Activated CD4-positive, alpha-beta memory T cell treated with anti-CD3 and anti-CD28 coated beads for 36 hours (primary cell): ENCODE measurements around the gene CPNE4. TPM values are rescaled to one million over a fixed set of nuclear protein-coding genes. Genes with fewer than 3 reads are reported as not detected.
A peak's percentile ranks its signal among the peaks of the same experiment; 100 is the strongest.

ENCODE experiments used
- CTCF ChIA-PET: fragments of 350-600 bp; sonication (Branson Sonifier 250); formaldehyde crosslinking; loops from one replicate; lab custom pipeline; 2021; ENCODE audit warnings: antibody characterized with exemption, inconsistent platforms; lab: Charles Lee
- POLR2A ChIA-PET: fragments of 350-600 bp; sonication (Branson Sonifier 250); formaldehyde crosslinking; loops from one replicate; lab custom pipeline; 2021; ENCODE audit warnings: antibody characterized with exemption; lab: Charles Lee
- DNase-seq: peaks from one replicate; pipeline ENCODE4 v3.0.0-alpha.2; 2020
- H3K27ac Mint-ChIP-seq: one replicate; pipeline ENCODE4 v1.8.0; 2021; ENCODE audit warnings: mixed read lengths
- H3K27me3 Mint-ChIP-seq: one replicate; pipeline ENCODE4 v1.8.0; 2021; ENCODE audit warnings: mixed read lengths
- H3K36me3 Mint-ChIP-seq: one replicate; pipeline ENCODE4 v1.8.0; 2021; ENCODE audit warnings: mixed read lengths
- H3K4me1 Mint-ChIP-seq: one replicate; pipeline ENCODE4 v1.8.0; 2021; ENCODE audit warnings: low read depth, mixed read lengths
- H3K4me3 Mint-ChIP-seq: one replicate; pipeline ENCODE4 v1.8.0; 2021; ENCODE audit warnings: mild to moderate bottlenecking, mixed read lengths
- H3K9me3 Mint-ChIP-seq: one replicate; pipeline ENCODE4 v1.8.0; 2021; ENCODE audit warnings: mixed read lengths
- intact Hi-C: fragments of 100-400 bp; cut with micrococcal nuclease; formaldehyde crosslinking; loops from one replicate; pipeline ENCODE4 v1.15.1; 2023
- total RNA-seq, 2 experiments: library from RNA; stranded (reverse); gene quantifications; one replicate each; pipeline ENCODE4 v1.2.3, GENCODE V29; 2021

CPNE4 gene
- total RNA-seq, 2 experiments from 2014 or later: not detected

DNA sequence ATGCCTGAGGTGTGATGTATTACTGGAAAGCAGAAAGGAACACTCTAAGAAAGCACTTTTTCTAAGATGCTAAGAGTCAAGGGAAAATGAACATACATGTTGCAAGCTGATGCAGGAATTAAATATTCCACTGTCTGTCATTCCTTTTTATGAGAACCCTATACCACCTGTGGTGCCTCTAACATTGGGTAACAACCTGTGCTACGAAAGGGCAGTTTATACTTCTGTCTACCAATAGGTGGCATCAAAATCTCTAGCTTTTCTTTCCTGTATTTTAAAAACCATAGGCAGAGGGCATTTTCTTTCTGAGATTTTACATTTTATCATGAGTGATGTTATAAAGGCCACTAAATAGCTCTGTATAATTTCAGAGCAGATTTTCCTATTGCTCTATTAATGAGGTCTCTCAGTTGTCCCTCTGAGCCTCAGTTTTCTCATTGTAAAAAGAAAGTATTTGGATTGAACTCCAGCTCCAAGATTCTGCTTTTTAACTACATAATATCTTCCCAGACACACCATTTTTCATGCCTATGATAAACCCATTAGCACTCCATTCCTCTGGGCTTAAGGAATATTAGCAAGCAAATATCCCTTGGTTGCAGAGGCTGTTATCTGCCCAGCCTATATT is 3.5 kb upstream of the CPNE4 start:
- no peaks in the 10 kb centered on the region for H3K36me3 Mint-ChIP-seq
- H3K27me3 Mint-ChIP-seq: peaks cover 47% of the 10 kb centered on the region
- H3K27ac Mint-ChIP-seq: no peak overlapping the region
- no peak overlapping the region for H3K4me3 Mint-ChIP-seq
- CTCF ChIA-PET: interaction anchor here (0.7 to 2.4 kb wide), 7 partner anchors 9 to 244 kb away, joined by 3 to 12 read pairs (median 4); no protein-coding TSS in a partner anchor
- no peak for DNase-seq
- H3K9me3 Mint-ChIP-seq: no peaks in the 10 kb centered on the region
- POLR2A ChIA-PET: no interaction called here
- intact Hi-C loops: loop anchor here (5.0 to 10.0 kb wide), 2 partner anchors 144 to 356 kb away; no protein-coding TSS in a partner anchor
- H3K4me1 Mint-ChIP-seq: peaks cover 10% of the 10 kb centered on the region

GRCh38 chr3:132037581-132037980 is 2.8 kb upstream of the CPNE4 start:
- ChIA-PET POLR2A (no interaction called here), CTCF (interaction anchor here (0.8 to 2.4 kb wide), 4 partner anchors 8 to 182 kb away, joined by 3 to 10 read pairs (median 3); no protein-coding TSS in a partner anchor)
- intact Hi-C loops: loop anchor here (5.0 to 10.0 kb wide), 2 partner anchors 145 to 357 kb away; no protein-coding TSS in a partner anchor
- no peaks in the 10 kb centered on the region for H3K9me3 Mint-ChIP-seq
- no peak for DNase-seq
- H3K36me3 Mint-ChIP-seq: no peaks in the 10 kb centered on the region
- no peak overlapping the region for H3K4me3 Mint-ChIP-seq
- H3K27me3 Mint-ChIP-seq: peaks cover 55% of the 10 kb centered on the region
- H3K27ac Mint-ChIP-seq: no peak overlapping the region
- peaks cover 10% of the 10 kb centered on the region for H3K4me1 Mint-ChIP-seq

DNA sequence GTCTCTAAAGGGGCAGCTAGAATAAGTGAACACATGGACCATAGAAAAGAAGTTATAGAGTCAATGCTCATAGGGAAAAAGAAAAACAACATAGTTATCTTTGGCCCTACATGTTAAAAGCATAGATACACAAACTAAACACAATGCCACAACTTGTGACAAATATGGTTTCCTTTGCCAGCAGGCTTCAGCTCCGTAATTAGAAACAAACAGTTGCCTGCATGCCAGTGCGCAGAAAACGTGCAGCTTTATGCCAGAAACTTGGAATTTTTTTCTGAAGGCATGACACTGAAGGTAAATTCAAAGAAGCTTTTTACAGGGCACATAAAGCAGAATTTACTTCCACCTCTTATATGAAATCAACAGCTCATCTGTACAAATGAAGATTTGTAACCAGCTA is 2.2 kb upstream of the CPNE4 start:
- H3K27ac Mint-ChIP-seq: no peak overlapping the region
- ChIA-PET POLR2A (no interaction called here), CTCF (interaction anchor here (0.8 to 1.3 kb wide), 2 partner anchors 143 to 182 kb away, joined by 3 read pairs; no protein-coding TSS in a partner anchor)
- peaks cover 59% of the 10 kb centered on the region for H3K27me3 Mint-ChIP-seq
- H3K9me3 Mint-ChIP-seq: no peaks in the 10 kb centered on the region
- intact Hi-C loops: loop anchor here (5.0 to 10.0 kb wide), 2 partner anchors 145 to 358 kb away; no protein-coding TSS in a partner anchor
- H3K4me1 Mint-ChIP-seq: peaks cover 10% of the 10 kb centered on the region
- no peak overlapping the region for H3K4me3 Mint-ChIP-seq
- H3K36me3 Mint-ChIP-seq: no peaks in the 10 kb centered on the region
- no peak for DNase-seq

- ChIA-PET POLR2A (no interaction called here), CTCF (no interaction called here)
- Mint-ChIP-seq H3K27me3 (peaks cover 68% of the 10 kb centered on the region), H3K27ac (no peak overlapping the region), H3K36me3 (no peaks in the 10 kb centered on the region), H3K4me3 (no peak overlapping the region), H3K9me3 (no peaks in the 10 kb centered on the region), H3K4me1 (peaks cover 10% of the 10 kb centered on the region)
- no peak for DNase-seq
- intact Hi-C loops: loop anchor here (10.0 kb wide), 1 partner anchor 361 kb away; no protein-coding TSS in a partner anchor
Measured at GRCh38 chr3:132034097-132034485, 723 bp downstream of the CPNE4 start.

DNA sequence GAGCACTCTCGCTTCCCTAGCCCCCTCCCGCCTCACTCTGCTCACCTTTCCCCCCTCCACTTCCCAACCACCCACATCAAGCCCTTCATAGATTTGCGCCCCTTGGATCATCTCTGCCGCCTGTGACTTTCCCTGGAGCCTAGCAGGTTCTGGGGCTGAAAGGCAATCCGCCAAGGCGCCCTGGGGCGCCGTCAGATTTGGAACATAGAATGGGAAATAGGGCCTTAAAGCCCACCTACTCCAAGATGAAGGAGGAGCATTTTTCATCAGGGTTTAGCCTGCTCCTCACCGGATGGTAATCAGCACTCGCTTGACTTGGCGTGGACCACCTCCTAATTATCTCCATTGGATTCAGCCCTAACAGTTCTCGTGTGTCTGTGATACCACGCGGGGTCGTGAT is 1.3 kb downstream of the CPNE4 start:
- Mint-ChIP-seq H3K4me1 (peaks cover 10% of the 10 kb centered on the region), H3K27me3 (peaks cover 69% of the 10 kb centered on the region), H3K36me3 (no peaks in the 10 kb centered on the region), H3K4me3 (no peak overlapping the region), H3K9me3 (no peaks in the 10 kb centered on the region), H3K27ac (no peak overlapping the region)
- intact Hi-C loops: loop anchor here (10.0 kb wide), 1 partner anchor 361 kb away; no protein-coding TSS in a partner anchor
- no peak for DNase-seq
- CTCF ChIA-PET: interaction anchor here (0.6 kb wide), 1 partner anchor 261 kb away, joined by 3 read pairs; no protein-coding TSS in a partner anchor
- POLR2A ChIA-PET: no interaction called here

- H3K4me3 Mint-ChIP-seq: no peak overlapping the region
- intact Hi-C loops: loop anchor here (10.0 kb wide), 1 partner anchor 362 kb away; no protein-coding TSS in a partner anchor
- no peak overlapping the region for H3K27ac Mint-ChIP-seq
- H3K9me3 Mint-ChIP-seq: no peaks in the 10 kb centered on the region
- peaks cover 67% of the 10 kb centered on the region for H3K27me3 Mint-ChIP-seq
- ChIA-PET CTCF (no interaction called here), POLR2A (no interaction called here)
- no peak for DNase-seq
- no peaks in the 10 kb centered on the region for H3K36me3 Mint-ChIP-seq
- peaks cover 10% of the 10 kb centered on the region for H3K4me1 Mint-ChIP-seq
Measured at GRCh38 chr3:132032959-132033358, 1.9 kb downstream of the CPNE4 start.

DNA sequence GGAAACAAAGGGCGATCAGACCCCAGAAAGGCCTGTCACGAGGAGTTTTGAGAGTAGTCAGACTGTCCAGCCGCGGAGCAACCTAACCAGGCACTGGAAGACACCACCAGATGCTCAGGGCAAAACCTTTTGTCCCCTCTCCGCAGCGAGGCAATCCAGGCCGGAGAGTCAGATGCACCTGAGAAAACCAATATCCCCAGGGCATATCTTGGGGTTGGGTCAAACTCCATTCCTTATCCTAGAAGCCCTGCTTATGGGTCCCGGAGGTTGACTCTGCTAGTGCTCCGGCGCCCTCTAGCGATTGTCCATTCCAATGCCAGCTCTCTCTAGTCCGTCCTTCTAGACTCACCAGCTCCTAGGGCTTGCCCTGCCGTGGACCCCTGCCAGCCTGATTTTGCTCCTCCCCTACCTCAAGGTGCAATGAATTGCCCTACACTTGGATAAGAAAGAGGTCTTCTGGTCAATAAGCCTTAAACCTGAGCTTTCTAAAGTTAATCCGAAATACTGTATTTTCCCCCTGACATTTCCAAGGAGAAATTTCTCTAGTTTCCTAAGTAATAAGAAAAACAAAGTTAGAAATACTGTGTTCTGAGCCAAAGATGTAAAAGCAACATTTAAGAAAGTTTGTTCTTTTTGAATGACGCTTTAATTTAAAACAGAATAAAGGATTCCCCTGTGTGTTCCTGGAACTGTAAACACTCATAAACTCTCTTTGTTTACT is 5.5 kb downstream of the CPNE4 start:
- POLR2A ChIA-PET: no interaction called here
- Mint-ChIP-seq H3K27ac (no peak overlapping the region), H3K36me3 (no peaks in the 10 kb centered on the region), H3K4me1 (peaks cover 5% of the 10 kb centered on the region), H3K27me3 (peaks cover 46% of the 10 kb centered on the region), H3K4me3 (no peak overlapping the region), H3K9me3 (no peaks in the 10 kb centered on the region)
- intact Hi-C loops: loop anchor here (1.0 to 2.0 kb wide), 3 partner anchors 234 to 996 kb away; no protein-coding TSS in a partner anchor
- peak; percentile 77 for DNase-seq
- CTCF ChIA-PET: interaction anchor here (0.6 to 2.2 kb wide), 9 partner anchors 9 to 998 kb away, joined by 3 to 21 read pairs (median 6); no protein-coding TSS in a partner anchor

GRCh38 chr3:132022914-132023313 is 11.9 kb downstream of the CPNE4 start:
- H3K27ac Mint-ChIP-seq: no peak overlapping the region
- intact Hi-C loops: no loop called here
- CTCF ChIA-PET: no interaction called here
- H3K9me3 Mint-ChIP-seq: no peaks in the 10 kb centered on the region
- no peaks in the 10 kb centered on the region for H3K4me1 Mint-ChIP-seq
- POLR2A ChIA-PET: no interaction called here
- H3K4me3 Mint-ChIP-seq: no peak overlapping the region
- no peak for DNase-seq
- peaks cover 11% of the 10 kb centered on the region for H3K27me3 Mint-ChIP-seq
- no peaks in the 10 kb centered on the region for H3K36me3 Mint-ChIP-seq

DNA sequence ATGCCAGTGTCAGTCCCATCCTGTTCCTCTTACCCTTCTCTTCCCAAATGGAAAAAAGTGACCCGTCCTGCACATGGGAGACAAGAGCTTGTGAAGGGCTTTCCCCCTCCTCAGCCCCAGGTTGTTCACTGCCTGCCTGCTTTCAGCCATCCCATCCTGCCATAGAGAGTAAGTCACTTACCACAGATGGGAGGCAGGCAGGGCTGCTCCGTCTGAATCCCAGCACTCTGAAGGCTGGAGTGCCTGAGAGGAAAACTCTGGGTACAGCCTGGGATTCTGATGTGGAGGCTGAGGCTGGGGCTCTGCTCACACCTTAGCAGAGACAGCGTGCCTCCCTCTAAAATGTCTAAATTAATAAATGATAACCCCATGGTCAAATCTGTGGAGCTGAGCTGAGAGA is 14.8 kb downstream of the CPNE4 start:
- Mint-ChIP-seq H3K27ac (no peak overlapping the region), H3K36me3 (no peaks in the 10 kb centered on the region), H3K27me3 (peaks cover 7% of the 10 kb centered on the region), H3K9me3 (no peaks in the 10 kb centered on the region), H3K4me1 (no peaks in the 10 kb centered on the region), H3K4me3 (no peak overlapping the region)
- intact Hi-C loops: no loop called here
- CTCF ChIA-PET: interaction anchor here (0.8 to 1.2 kb wide), 3 partner anchors 9 to 18 kb away, joined by 3 read pairs; partner anchors contain the start of gene CPNE4
- POLR2A ChIA-PET: no interaction called here
- DNase-seq: no peak

DNA sequence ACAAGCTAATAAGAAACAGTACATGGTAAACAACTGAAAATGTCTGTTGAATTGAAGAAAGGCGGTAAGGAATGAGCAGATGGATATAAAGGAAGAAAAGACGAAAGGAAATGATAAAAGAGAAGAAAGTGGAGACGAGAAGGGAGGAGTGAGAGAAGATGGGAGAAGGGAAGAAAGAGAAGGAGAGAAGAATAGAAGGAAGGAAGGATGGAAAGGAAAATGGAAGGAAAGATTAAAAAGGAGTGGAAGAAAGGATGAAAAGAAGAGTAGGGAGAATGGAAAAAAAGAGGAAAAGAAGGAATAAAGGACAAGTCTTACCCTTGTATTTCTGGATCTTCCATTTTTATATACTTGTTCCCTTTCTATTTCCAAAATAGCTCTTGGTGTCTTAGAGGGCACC is 17.7 kb downstream of the CPNE4 start:
- intact Hi-C loops: no loop called here
- POLR2A ChIA-PET: no interaction called here
- H3K27ac Mint-ChIP-seq: no peak overlapping the region
- H3K9me3 Mint-ChIP-seq: no peaks in the 10 kb centered on the region
- no peaks in the 10 kb centered on the region for H3K4me1 Mint-ChIP-seq
- CTCF ChIA-PET: interaction anchor here (1.4 to 2.3 kb wide), 2 partner anchors 13 to 18 kb away, joined by 3 to 6 read pairs; partner anchors contain the start of gene CPNE4
- H3K4me3 Mint-ChIP-seq: no peak overlapping the region
- DNase-seq: no peak
- H3K27me3 Mint-ChIP-seq: peaks cover 13% of the 10 kb centered on the region
- H3K36me3 Mint-ChIP-seq: no peaks in the 10 kb centered on the region

GRCh38 chr3:132016061-132017041 is 18.5 kb downstream of the CPNE4 start:
- intact Hi-C loops: no loop called here
- no peak overlapping the region for H3K27ac Mint-ChIP-seq
- H3K27me3 Mint-ChIP-seq: peaks cover 13% of the 10 kb centered on the region
- H3K36me3 Mint-ChIP-seq: no peaks in the 10 kb centered on the region
- no peaks in the 10 kb centered on the region for H3K4me1 Mint-ChIP-seq
- H3K4me3 Mint-ChIP-seq: no peak overlapping the region
- no peak for DNase-seq
- H3K9me3 Mint-ChIP-seq: no peaks in the 10 kb centered on the region
- ChIA-PET CTCF (interaction anchor here (1.4 to 2.3 kb wide), 2 partner anchors 14 to 19 kb away, joined by 3 to 6 read pairs; partner anchors contain the start of gene CPNE4), POLR2A (no interaction called here)
